T-helper 2 cell (primary cell): ENCODE results near the gene ARL6IP6.

Experiments used
- DNase-seq, 5 experiments: peaks; one replicate each; pipeline versions ENCODE4 v3.0.0 to v3.0.0-alpha.2; 2012 to 2022

The ARL6IP6 gene

GRCh38 chr2:152811916-152812315 lies 93.5 kb downstream of the ARL6IP6 start:
- no peak for DNase-seq
